Upper lobe of right lung (tissue), 1 donor: ENCODE data around the gene C2orf68. TPM values are rescaled to one million over a fixed set of nuclear protein-coding genes. Genes with fewer than 3 reads are reported as not detected.

Experiments used
- ATAC-seq: fragments of 200-7000 bp; cut with Tn5 transposase; one replicate; pipeline ENCODE4 v1.9.1; 2020; ENCODE audit warnings: mild to moderate bottlenecking, moderate library complexity
- DNase-seq: peaks from one replicate; pipeline ENCODE4 v3.0.0-alpha.2; 2020
- H3K27ac ChIP-seq: fragments of 200-600 bp; one replicate; pipeline ENCODE4 v1.8.0; 2022
- H3K27me3 ChIP-seq: fragments of 200-600 bp; one replicate; pipeline ENCODE4 v1.8.0; 2022; ENCODE audit warnings: mild to moderate bottlenecking
- H3K36me3 ChIP-seq: fragments of 200-600 bp; one replicate; pipeline ENCODE4 v1.8.0; 2022
- H3K4me1 ChIP-seq: fragments of 200-600 bp; one replicate; pipeline ENCODE4 v1.8.0; 2022
- H3K4me3 ChIP-seq: fragments of 200-600 bp; one replicate; pipeline ENCODE4 v1.8.0; 2022; ENCODE audit warnings: mild to moderate bottlenecking
- H3K9me3 ChIP-seq: fragments of 200-600 bp; one replicate; pipeline ENCODE4 v1.8.0; 2022
- CTCF ChIP-seq: fragments of 200-600 bp; IDR thresholded peaks from one replicate; pipeline ENCODE4 v1.8.0; 2022; ENCODE audit warnings: antibody characterized with exemption
- intact Hi-C: fragments of 100-400 bp; cut with DNase I; formaldehyde crosslinking; loops from one replicate; pipeline ENCODE4 v1.11.0; 2022
- total RNA-seq: library from RNA; stranded (reverse); fragmentation: NEBNext Ultra II Directional; extraction: Animal tissue kit (Norgen Biotek cat#: 25700); gene quantifications from one replicate; pipeline ENCODE4 v1.2.1, GENCODE V29; 2021
- donor health status: DM: no; HTN: yes; CAD: no; lungs with severe emphysema.

The C2orf68 gene
- total RNA-seq, 1 donor from 2014 or later: 37.9 TPM

- ATAC-seq: no peak
- TF ChIP-seq CTCF: no peak
- H3K36me3 ChIP-seq: peaks cover 100% of the 10 kb centered on the region
Observed at GRCh38 chr2:85642725-85643124, 30.9 kb upstream of the C2orf68 start.

GRCh38 chr2:85635636-85636035, 23.8 kb upstream of the C2orf68 start:
- H3K36me3 ChIP-seq: peaks cover 98% of the 10 kb centered on the region

More at GRCh38 chr2:85642725-85643124, 30.9 kb upstream of the C2orf68 start:
- Histone ChIP-seq H3K4me3 (no peak overlapping the region), H3K4me1 (no peaks in the 10 kb centered on the region), H3K27ac (no peak overlapping the region), H3K9me3 (no peaks in the 10 kb centered on the region), H3K27me3 (no peaks in the 10 kb centered on the region)
- DNase-seq: no peak
- intact Hi-C loops: no loop called here

GRCh38 chr2:85635011-85635410, 23.1 kb upstream of the C2orf68 start:
- intact Hi-C loops: loop anchor here (10.0 kb wide), 1 partner anchor 180 kb away; no protein-coding TSS in a partner anchor
- H3K9me3 ChIP-seq: no peaks in the 10 kb centered on the region
- H3K27ac ChIP-seq: no peak overlapping the region
- no peak overlapping the region for H3K4me3 ChIP-seq
- H3K4me1 ChIP-seq: no peaks in the 10 kb centered on the region
- ATAC-seq: no peak
- no peak for DNase-seq
- no peaks in the 10 kb centered on the region for H3K27me3 ChIP-seq
- no peak for TF ChIP-seq CTCF
- H3K36me3 ChIP-seq: peaks cover 98% of the 10 kb centered on the region

More at GRCh38 chr2:85635636-85636035, 23.8 kb upstream of the C2orf68 start:
- Histone ChIP-seq H3K4me1 (no peaks in the 10 kb centered on the region), H3K9me3 (no peaks in the 10 kb centered on the region), H3K4me3 (no peak overlapping the region), H3K27me3 (no peaks in the 10 kb centered on the region), H3K27ac (no peak overlapping the region)
- intact Hi-C loops: loop anchor here (10.0 kb wide), 1 partner anchor 179 kb away; no protein-coding TSS in a partner anchor
- no peak for ATAC-seq
- no peak for TF ChIP-seq CTCF
- no peak for DNase-seq

GRCh38 chr2:85631316-85631715, 19.4 kb upstream of the C2orf68 start:
- TF ChIP-seq CTCF: no peak
- intact Hi-C loops: loop anchor here (10.0 kb wide), 1 partner anchor 183 kb away; no protein-coding TSS in a partner anchor
- ATAC-seq (no peak), DNase-seq (no peak)
- peaks cover 98% of the 10 kb centered on the region for H3K36me3 ChIP-seq
- no peaks in the 10 kb centered on the region for H3K27me3 ChIP-seq
- no peak overlapping the region for H3K27ac ChIP-seq
- no peaks in the 10 kb centered on the region for H3K4me1 ChIP-seq
- H3K9me3 ChIP-seq: no peaks in the 10 kb centered on the region
- H3K4me3 ChIP-seq: no peak overlapping the region

- no peak for TF ChIP-seq CTCF
- DNase-seq (no peak), ATAC-seq (no peak)
- Histone ChIP-seq H3K9me3 (no peaks in the 10 kb centered on the region), H3K27me3 (no peaks in the 10 kb centered on the region), H3K27ac (no peak overlapping the region), H3K4me3 (no peak overlapping the region), H3K4me1 (no peaks in the 10 kb centered on the region), H3K36me3 (peaks cover 100% of the 10 kb centered on the region)
- intact Hi-C loops: no loop called here
Observed at GRCh38 chr2:85628658-85629057, 16.8 kb upstream of the C2orf68 start.

GRCh38 chr2:85623991-85624390, 12.1 kb upstream of the C2orf68 start:
- H3K27ac ChIP-seq: no peak overlapping the region
- intact Hi-C loops: no loop called here
- no peaks in the 10 kb centered on the region for H3K4me1 ChIP-seq
- H3K36me3 ChIP-seq: peaks cover 100% of the 10 kb centered on the region
- H3K9me3 ChIP-seq: no peaks in the 10 kb centered on the region
- H3K27me3 ChIP-seq: no peaks in the 10 kb centered on the region
- ATAC-seq (no peak), DNase-seq (no peak)
- H3K4me3 ChIP-seq: no peak overlapping the region
- TF ChIP-seq CTCF: no peak
